Lung (tissue), 12 donors: ENCODE measurements around the gene CD44. TPM values are rescaled to one million over a fixed set of nuclear protein-coding genes. Genes with fewer than 3 reads are reported as not detected.

Source experiments
- ATAC-seq: fragments of 200-7000 bp; cut with Tn5 transposase; one replicate; pipeline ENCODE4 v1.9.1; 2020; ENCODE audit warnings: moderate number of reproducible peaks; ENCODE audit not compliant: insufficient read depth, low FRiP score
- DNase-seq, 3 donors: peaks; one replicate each; pipeline ENCODE4 v3.0.0-alpha.2; 2013 to 2017
- H3K27ac ChIP-seq, 2 donors: one replicate each; pipeline ENCODE4 v1.5.1; 2013; ENCODE audit warnings: mild to moderate bottlenecking in 2 of 2, moderate library complexity in 2 of 2, control low read depth in 1 of 2, inconsistent platforms in 1 of 2, low read depth in 1 of 2, low read length in 1 of 2
- H3K27me3 ChIP-seq, 3 donors: one replicate each; pipeline ENCODE4 v1.5.1; 2013; ENCODE audit warnings: low read length in 2 of 3; ENCODE audit not compliant: control insufficient read depth in 3 of 3, insufficient read depth in 3 of 3
- H3K36me3 ChIP-seq, 4 donors: one replicate each; pipeline ENCODE4 v1.5.1; 2013; ENCODE audit warnings: low read length in 4 of 4, mild to moderate bottlenecking in 1 of 4, moderate library complexity in 1 of 4; ENCODE audit not compliant: control insufficient read depth in 4 of 4, insufficient read depth in 4 of 4
- H3K4me1 ChIP-seq, 5 donors: one replicate each; pipeline ENCODE4 v1.5.1; 2013; ENCODE audit warnings: low read length in 5 of 5, mild to moderate bottlenecking in 2 of 5, moderate library complexity in 1 of 5; ENCODE audit not compliant: control insufficient read depth in 5 of 5, insufficient read depth in 5 of 5
- H3K4me3 ChIP-seq: one replicate; pipeline ENCODE4 v1.5.1; 2013; ENCODE audit warnings: mild to moderate bottlenecking, control low read depth, moderate library complexity
- H3K9ac ChIP-seq, 2 donors: one replicate each; pipeline ENCODE4 v1.5.1; 2013; ENCODE audit warnings: low read length in 2 of 2, control low read depth in 1 of 2; ENCODE audit not compliant: insufficient read depth in 1 of 2
- H3K9me3 ChIP-seq, 4 donors: one replicate each; pipeline ENCODE4 v1.5.1; 2013; ENCODE audit warnings: low read length in 3 of 4, mild to moderate bottlenecking in 1 of 4, moderate library complexity in 1 of 4; ENCODE audit not compliant: control insufficient read depth in 4 of 4, insufficient read depth in 3 of 4
- CTCF ChIP-seq: IDR thresholded peaks from 2 replicates; pipeline ENCODE4 v1.5.1; 2012; ENCODE audit warnings: mild to moderate bottlenecking; ENCODE audit errors: control extremely low read depth, extremely low read depth
- WGBS, 2 donors: extraction: QIAGEN DNeasy Blood & Tissue Kit; methylation state at CpG; one replicate each; pipeline ENCODE4 v1.1.7; 2013; 5-methylcytosine and 5-hydroxymethylcytosine counted together
- polyA plus RNA-seq, 2 donors: library from polyadenylated mRNA; stranded (reverse); fragments of 200-250 nt; gene quantifications; one replicate each; pipeline ENCODE4 v1.2.1, GENCODE V29; 2013
- total RNA-seq, 2 donors: library from RNA; depleted of rRNA in 1 of 2; stranded (reverse); fragments of >200 nt in 1 of 2; gene quantifications; one replicate each; pipeline ENCODE4 v1.2.1, GENCODE V29; 2014 to 2021
- donor health status: control.
- donor health status: control.
- donor health status: Bipolar disorder and iron deficiency.
- donor health status: healthy.
- donor health status: DM: yes; HTN: yes; CAD: no.

The CD44 gene
- total and polyA plus RNA-seq, 4 donors: 115 to 636 (median 544) TPM

GRCh38 chr11:35206616-35207015 is 67.6 kb downstream of the CD44 start:
- Histone ChIP-seq H3K27me3 (no peaks in the 10 kb centered on the region), H3K9ac (no peak overlapping the region), H3K4me1 (no peaks in the 10 kb centered on the region), H3K4me3 (no peak overlapping the region), H3K27ac (no peak overlapping the region), H3K9me3 (peaks cover 0 to 5% (median 0%) of the 10 kb centered on the region in 4 donors), H3K36me3 (peaks cover 2 to 12% (median 8%) of the 10 kb centered on the region in 4 donors)
- ATAC-seq (no peak), DNase-seq (no peak)
- WGBS, 2 donors: 95 to 97% methylated on average over 1 of the region's 1 CpG
- TF ChIP-seq CTCF: no peak

GRCh38 chr11:35207471-35208403 is 68.8 kb downstream of the CD44 start:
- H3K36me3 ChIP-seq: peaks cover 2 to 12% (median 8%) of the 10 kb centered on the region in 4 donors
- no peak overlapping the region for H3K9ac ChIP-seq
- ATAC-seq (no peak), DNase-seq (no peak)
- H3K9me3 ChIP-seq: peaks cover 0 to 5% (median 0%) of the 10 kb centered on the region in 4 donors
- no peak overlapping the region for H3K4me3 ChIP-seq
- WGBS, 2 donors: 89 to 93% methylated on average over 10 of the region's 10 CpGs
- TF ChIP-seq CTCF: no peak
- no peaks in the 10 kb centered on the region for H3K4me1 ChIP-seq
- no peaks in the 10 kb centered on the region for H3K27me3 ChIP-seq
- no peak overlapping the region for H3K27ac ChIP-seq

GRCh38 chr11:35208795-35209194 is 69.8 kb downstream of the CD44 start:
- no peak overlapping the region for H3K27ac ChIP-seq

More at GRCh38 chr11:35208795-35209194, 69.8 kb downstream of the CD44 start:
- 79 to 91% methylated on average over 4 of the region's 4 CpGs for WGBS, 2 donors
- Histone ChIP-seq H3K4me1 (no peaks in the 10 kb centered on the region), H3K36me3 (peaks cover 2 to 12% (median 8%) of the 10 kb centered on the region in 4 donors), H3K27me3 (no peaks in the 10 kb centered on the region), H3K9me3 (peaks cover 0 to 5% (median 0%) of the 10 kb centered on the region in 4 donors), H3K4me3 (no peak overlapping the region), H3K9ac (no peak overlapping the region)
- DNase-seq (no peak), ATAC-seq (no peak)
- no peak for TF ChIP-seq CTCF
